Activated CD4-positive, alpha-beta T cell treated with anti-CD3 and anti-CD28 coated beads, Interleukin-2, amount 50 U/mL, for 1 hour (primary cell): ENCODE data around the gene PALLD.
"Not testable (repeated sequence)": the region's sequence is repeated elsewhere in the genome, so short reads cannot be mapped to it uniquely, and the experiment has no call there.

Experiments
- DNase-seq: peaks from one replicate; pipeline ENCODE4 v3.0.0-alpha.2; 2020

PALLD gene

GRCh38 chr4:168712316-168712890 is 215.6 kb downstream of the PALLD start:
- no peak for DNase-seq

GRCh38 chr4:168713253-168713652 is 216.4 kb downstream of the PALLD start:
- no peak for DNase-seq

- DNase-seq = no peak
These were observed 219.0 kb downstream of the PALLD start for GRCh38 chr4:168715896-168716295.

GRCh38 chr4:168716406-168717129 is 219.7 kb downstream of the PALLD start:
- DNase-seq = no peak

- DNase-seq = no peak
These were observed 221.0 kb downstream of the PALLD start for GRCh38 chr4:168717847-168718246.

GRCh38 chr4:168719725-168720124 is 222.9 kb downstream of the PALLD start:
- no peak for DNase-seq

- no peak for DNase-seq
These were observed 223.6 kb downstream of the PALLD start for GRCh38 chr4:168720396-168720900.

- no peak for DNase-seq
These were observed 225.5 kb downstream of the PALLD start for GRCh38 chr4:168722391-168722790.

- no peak for DNase-seq
These were observed 226.2 kb downstream of the PALLD start for GRCh38 chr4:168723020-168723419.

- no peak for DNase-seq
These were observed 226.7 kb downstream of the PALLD start for GRCh38 chr4:168723569-168723968.

- DNase-seq = no peak
These were observed 227.4 kb downstream of the PALLD start for GRCh38 chr4:168724243-168724642.

GRCh38 chr4:168724686-168725411 is 228.0 kb downstream of the PALLD start:
- DNase-seq = no peak

GRCh38 chr4:168725930-168726329 is 229.1 kb downstream of the PALLD start:
- no peak for DNase-seq

- DNase-seq = not testable (repeated sequence)
These were observed 230.3 kb downstream of the PALLD start for GRCh38 chr4:168727181-168727580.

GRCh38 chr4:168731006-168731636 is 234.3 kb downstream of the PALLD start:
- DNase-seq = no peak

- no peak for DNase-seq
These were observed 235.0 kb downstream of the PALLD start for GRCh38 chr4:168731706-168732414.

GRCh38 chr4:168732714-168733113 is 235.9 kb downstream of the PALLD start:
- no peak for DNase-seq

GRCh38 chr4:168734703-168735678 is 238.1 kb downstream of the PALLD start:
- no peak for DNase-seq

- DNase-seq = no peak
These were observed 238.9 kb downstream of the PALLD start for GRCh38 chr4:168735735-168736134.

- no peak for DNase-seq
These were observed 240.3 kb downstream of the PALLD start for GRCh38 chr4:168736860-168737805.
